Measurements from ENCODE around the gene GBP1.
"Not testable (repeated sequence)": the region's sequence is repeated elsewhere in the genome, so short reads cannot be mapped to it uniquely, and the experiment has no call there.

GBP1 gene

GRCh38 chr1:89025928-89026327 is 39.1 kb downstream of the GBP1 start:
- Histone ChIP-seq H3K36me3 (ENCODE audit: control insufficient read depth, insufficient read depth, low read length) (no peaks in the 10 kb centered on the region), H3K27me3 (replicated peaks; ENCODE audit: control insufficient read depth, insufficient read depth, low read length, poor library complexity, severe bottlenecking) (no peaks in the 10 kb centered on the region), H3K4me3 (ENCODE audit: insufficient read depth, low read depth, low read length, poor library complexity, severe bottlenecking) (no peak overlapping the region), H3K27ac (ENCODE audit: insufficient read depth, low read length, poor library complexity, severe bottlenecking) (no peak overlapping the region), H3K9me3 (ENCODE audit: control insufficient read depth, low read length) (no peaks in the 10 kb centered on the region), H3K4me1 (ENCODE audit: control insufficient read depth, insufficient read depth, low read length, poor library complexity, severe bottlenecking) (peaks cover 11% of the 10 kb centered on the region)
- DNase-seq, result no peak

GRCh38 chr1:89023026-89023425 is 42.0 kb downstream of the GBP1 start:
- Histone ChIP-seq H3K4me1 (ENCODE audit: control insufficient read depth, insufficient read depth, low read length, poor library complexity, severe bottlenecking) (peaks cover 15% of the 10 kb centered on the region), H3K9me3 (ENCODE audit: control insufficient read depth, low read length) (no peaks in the 10 kb centered on the region), H3K36me3 (ENCODE audit: control insufficient read depth, insufficient read depth, low read length) (peaks cover 11% of the 10 kb centered on the region), H3K27ac (ENCODE audit: insufficient read depth, low read length, poor library complexity, severe bottlenecking) (peak overlapping the region; percentile 85), H3K27me3 (replicated peaks; ENCODE audit: control insufficient read depth, insufficient read depth, low read length, poor library complexity, severe bottlenecking) (no peaks in the 10 kb centered on the region), H3K4me3 (ENCODE audit: insufficient read depth, low read depth, low read length, poor library complexity, severe bottlenecking) (peak overlapping the region; percentile 69)
- no peak for DNase-seq

DNA sequence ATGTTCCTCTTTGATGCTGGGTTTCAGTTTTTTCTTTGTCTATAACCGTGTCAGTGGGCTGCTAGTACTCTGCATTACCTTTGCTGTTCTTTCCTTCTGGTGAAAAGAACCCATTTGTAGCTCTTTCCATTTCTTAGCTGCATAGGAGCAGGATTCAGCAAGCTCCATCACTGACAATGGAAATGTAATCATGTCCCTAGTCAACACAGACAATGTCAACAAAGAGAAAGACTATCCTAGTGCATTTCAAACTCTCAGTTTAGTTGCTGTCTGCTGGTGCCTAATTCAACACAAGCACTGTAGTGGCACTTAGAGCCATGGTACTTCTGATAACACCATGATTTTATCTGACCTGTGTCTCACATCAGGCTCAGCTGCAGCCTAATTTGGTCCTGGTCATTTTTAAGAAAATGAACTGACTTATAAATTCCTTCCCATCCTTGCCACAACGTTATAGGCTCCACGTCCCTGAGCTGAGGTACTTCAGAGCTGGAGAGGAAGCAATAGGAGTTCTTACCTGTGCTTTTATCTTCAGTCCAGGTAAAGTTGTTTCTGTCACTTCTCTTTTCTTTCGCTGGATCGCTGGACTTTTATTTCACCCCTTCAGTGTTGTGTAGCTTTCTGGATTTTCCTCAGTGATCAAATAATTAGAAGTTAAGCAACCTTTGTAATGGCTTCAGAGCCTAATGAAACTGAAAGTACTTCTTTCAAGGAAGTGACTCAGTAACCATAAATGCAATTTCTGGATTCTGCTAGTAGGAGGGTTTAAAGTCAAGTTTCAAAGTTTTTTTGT is 42.6 kb downstream of the GBP1 start, which contains the start of gene GBP3:
Gene GBP3, minus strand, starts transcription at position 700 of the 793 bp plus-strand sequence. CDS start 2,145 bp downstream, outside the sequence.
- no peaks in the 10 kb centered on the region for H3K27me3 ChIP-seq (replicated peaks; ENCODE audit: control insufficient read depth, insufficient read depth, low read length, poor library complexity, severe bottlenecking)
- H3K9me3 ChIP-seq (ENCODE audit: control insufficient read depth, low read length), result no peaks in the 10 kb centered on the region
- H3K4me1 ChIP-seq (ENCODE audit: control insufficient read depth, insufficient read depth, low read length, poor library complexity, severe bottlenecking), result peaks cover 18% of the 10 kb centered on the region
- H3K27ac ChIP-seq (ENCODE audit: insufficient read depth, low read length, poor library complexity, severe bottlenecking), result peak within 1 kb of the TSS; percentile 85
- no peak for DNase-seq
- peaks cover 11% of the 10 kb centered on the region for H3K36me3 ChIP-seq (ENCODE audit: control insufficient read depth, insufficient read depth, low read length)
- peak within 1 kb of the TSS; percentile 69 for H3K4me3 ChIP-seq (ENCODE audit: insufficient read depth, low read depth, low read length, poor library complexity, severe bottlenecking)

- not testable (repeated sequence) for DNase-seq; H3K4me3 ChIP-seq (ENCODE audit: insufficient read depth, low read depth, low read length, poor library complexity, severe bottlenecking); H3K27me3 ChIP-seq (replicated peaks; ENCODE audit: control insufficient read depth, insufficient read depth, low read length, poor library complexity, severe bottlenecking); H3K27ac ChIP-seq (ENCODE audit: insufficient read depth, low read length, poor library complexity, severe bottlenecking); H3K9me3 ChIP-seq (ENCODE audit: control insufficient read depth, low read length)
- Histone ChIP-seq H3K4me1 (ENCODE audit: control insufficient read depth, insufficient read depth, low read length, poor library complexity, severe bottlenecking) (peaks cover 18% of the 10 kb centered on the region), H3K36me3 (ENCODE audit: control insufficient read depth, insufficient read depth, low read length) (peaks cover 41% of the 10 kb centered on the region)
Observed at GRCh38 chr1:89018318-89018717, 46.7 kb downstream of the GBP1 start.

DNA sequence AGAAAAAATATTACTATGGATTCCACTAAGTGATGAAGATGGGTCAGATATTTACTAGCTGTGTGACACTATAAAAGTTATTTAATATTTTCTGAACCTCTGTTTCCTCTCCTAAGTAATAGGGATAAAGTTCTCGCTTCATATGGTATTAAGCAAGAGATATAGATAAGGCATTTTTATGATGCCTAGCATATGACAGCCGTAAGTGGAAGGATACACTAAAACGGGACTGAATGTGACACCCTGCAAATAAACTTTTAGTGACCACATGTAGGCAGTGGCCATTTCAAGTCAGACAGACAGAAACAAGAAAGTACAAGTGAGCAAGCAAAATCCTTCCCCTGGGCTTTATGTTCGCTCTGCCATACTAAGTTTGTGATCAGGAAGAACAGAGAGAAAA is 56.5 kb downstream of the GBP1 start:
- Histone ChIP-seq H3K9me3 (ENCODE audit: control insufficient read depth, low read length) (peaks cover under 1% of the 10 kb centered on the region), H3K27me3 (replicated peaks; ENCODE audit: control insufficient read depth, insufficient read depth, low read length, poor library complexity, severe bottlenecking) (no peaks in the 10 kb centered on the region), H3K27ac (ENCODE audit: insufficient read depth, low read length, poor library complexity, severe bottlenecking) (no peak overlapping the region), H3K4me3 (ENCODE audit: insufficient read depth, low read depth, low read length, poor library complexity, severe bottlenecking) (no peak overlapping the region), H3K36me3 (ENCODE audit: control insufficient read depth, insufficient read depth, low read length) (peaks cover 79% of the 10 kb centered on the region), H3K4me1 (ENCODE audit: control insufficient read depth, insufficient read depth, low read length, poor library complexity, severe bottlenecking) (no peaks in the 10 kb centered on the region)
- DNase-seq, result no peak

GRCh38 chr1:89005286-89006151 is 59.5 kb downstream of the GBP1 start:
- H3K27me3 ChIP-seq (replicated peaks; ENCODE audit: control insufficient read depth, insufficient read depth, low read length, poor library complexity, severe bottlenecking), result no peaks in the 10 kb centered on the region
- H3K9me3 ChIP-seq (ENCODE audit: control insufficient read depth, low read length), result peaks cover 3% of the 10 kb centered on the region
- DNase-seq, result no peak
- H3K27ac ChIP-seq (ENCODE audit: insufficient read depth, low read length, poor library complexity, severe bottlenecking), result no peak overlapping the region
- H3K36me3 ChIP-seq (ENCODE audit: control insufficient read depth, insufficient read depth, low read length), result peaks cover 53% of the 10 kb centered on the region
- H3K4me3 ChIP-seq (ENCODE audit: insufficient read depth, low read depth, low read length, poor library complexity, severe bottlenecking), result no peak overlapping the region
- no peaks in the 10 kb centered on the region for H3K4me1 ChIP-seq (ENCODE audit: control insufficient read depth, insufficient read depth, low read length, poor library complexity, severe bottlenecking)
